ENCODE measurements around the gene TOM1L1. TPM values are rescaled to one million over a fixed set of nuclear protein-coding genes. Genes with fewer than 3 reads are reported as not detected.

Gene TOM1L1
- total RNA-seq, 1 donor from 2014 or later = 5.0 TPM

DNA sequence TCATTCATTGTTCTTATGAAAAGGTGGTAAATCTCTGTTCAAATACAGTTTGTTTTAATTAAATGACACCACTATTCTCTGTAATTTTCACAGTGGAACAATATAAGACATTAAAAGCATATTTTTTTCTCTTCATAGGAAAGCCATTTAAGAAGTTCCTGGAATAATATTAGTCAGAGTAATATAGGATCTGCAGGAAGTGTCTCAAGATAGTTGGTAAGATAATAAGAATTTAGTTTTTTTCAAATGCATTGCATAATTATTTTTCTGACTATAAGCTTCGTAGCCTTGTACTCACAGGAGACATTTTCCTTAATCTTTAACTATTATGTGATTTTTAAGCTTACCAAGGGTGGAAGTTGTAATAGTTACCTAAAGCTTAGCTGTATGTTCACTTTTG, 84.8 kb downstream of the TOM1L1 start:
- no peak for DNase-seq (ENCODE audit: extremely low read depth, low read depth, low spot score)

GRCh38 chr17:54990118-54990517, 89.5 kb downstream of the TOM1L1 start:
- no peak for DNase-seq (ENCODE audit: extremely low read depth, low read depth, low spot score)

DNA sequence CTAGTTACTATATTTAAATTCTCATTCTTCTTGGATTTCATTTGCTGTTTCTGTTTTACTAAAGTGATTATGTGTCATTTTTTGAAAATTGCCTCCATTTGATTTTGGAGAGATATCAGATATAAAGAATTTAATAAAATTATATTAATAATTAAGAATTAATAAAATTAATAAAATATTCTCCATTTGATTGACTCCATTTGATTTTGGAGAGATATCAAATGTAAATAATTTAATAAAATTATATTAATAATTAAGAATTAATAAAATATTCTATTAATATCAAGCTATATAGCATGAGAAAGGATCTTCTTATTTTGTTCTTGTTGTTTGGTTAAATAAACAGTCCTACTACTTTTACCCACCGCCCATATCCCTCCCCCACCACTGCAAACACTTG, 90.9 kb downstream of the TOM1L1 start:
- DNase-seq (ENCODE audit: extremely low read depth, low read depth, low spot score) = no peak

DNA sequence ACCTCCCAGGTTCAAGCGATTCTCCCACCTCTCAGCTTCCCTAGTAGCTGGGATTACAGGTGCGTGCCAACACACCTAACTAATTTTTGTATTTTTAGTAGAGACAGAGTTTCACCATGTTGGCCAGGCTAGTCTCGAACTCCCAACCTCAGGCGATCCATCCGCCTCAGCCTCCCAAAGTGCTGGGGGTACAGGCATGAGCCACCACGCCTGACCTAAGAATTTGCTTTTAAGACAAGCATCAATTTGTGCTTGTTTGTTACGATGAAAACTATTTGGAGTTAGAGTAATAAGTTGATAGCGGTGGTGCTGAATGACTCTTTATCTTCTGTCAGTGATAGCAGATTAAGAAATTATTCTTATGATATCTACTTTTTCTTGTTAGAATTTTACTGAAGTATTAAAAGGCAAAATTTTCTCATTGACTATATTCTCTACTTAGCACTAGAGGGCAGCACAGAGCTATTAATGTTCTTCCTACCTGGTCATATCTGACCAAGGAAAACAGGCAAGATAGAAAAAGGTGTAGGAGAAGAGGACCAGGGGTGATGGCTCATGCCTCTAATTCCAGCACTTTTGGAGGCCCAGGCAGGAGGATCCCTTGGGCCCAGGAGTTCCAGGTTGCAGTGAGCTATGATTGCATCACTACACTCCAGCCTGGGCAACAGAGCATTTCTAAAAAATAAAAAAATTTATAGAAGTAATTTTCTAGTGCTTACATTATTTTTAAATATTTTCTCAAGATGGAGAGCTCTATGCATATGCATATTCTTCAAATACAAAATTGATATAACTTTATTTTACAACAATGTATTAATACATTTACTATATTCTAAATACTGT, 92.4 kb downstream of the TOM1L1 start:
- no peak for DNase-seq (ENCODE audit: extremely low read depth, low read depth, low spot score)

- no peak for DNase-seq (ENCODE audit: extremely low read depth, low read depth, low spot score)
Measured at GRCh38 chr17:54996441-54996840, 95.8 kb downstream of the TOM1L1 start.

DNA sequence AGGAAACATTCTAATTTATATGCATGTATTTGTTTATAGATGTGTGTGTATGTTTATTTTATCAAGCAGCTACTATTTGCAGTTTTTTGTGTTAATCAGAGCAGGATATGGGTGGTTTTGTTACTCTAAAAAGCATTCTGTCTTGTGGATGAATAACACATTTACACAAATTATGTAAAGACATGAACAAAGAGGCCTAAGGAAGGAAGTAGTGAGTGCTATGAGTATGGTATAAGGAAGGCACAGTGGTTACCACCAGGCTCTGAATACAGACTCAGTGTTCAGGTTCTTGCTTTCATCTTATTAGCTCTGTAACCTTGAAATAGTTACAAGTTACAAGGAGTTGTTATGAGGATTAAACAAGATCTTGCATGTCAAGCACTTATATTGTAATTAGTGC, 101.8 kb downstream of the TOM1L1 start:
- no peak for DNase-seq (ENCODE audit: extremely low read depth, low read depth, low spot score)

- no peak for DNase-seq (ENCODE audit: extremely low read depth, low read depth, low spot score)
Measured at GRCh38 chr17:55004484-55004883, 103.8 kb downstream of the TOM1L1 start.

- peak; percentile 22 for DNase-seq (ENCODE audit: extremely low read depth, low read depth, low spot score)
Measured at GRCh38 chr17:55005520-55005919, 104.9 kb downstream of the TOM1L1 start.

Other genes with a start within 250 kb of the TOM1L1 start
- gene COX11, start 67.8 kb downstream of the TOM1L1 start, total RNA-seq = 48.3 and 50.3 TPM in 2 replicates
- gene STXBP4, start 67.9 kb downstream of the TOM1L1 start, total RNA-seq = 6.1 and 6.8 TPM in 2 replicates